ENCODE data around the gene BSDC1.

DNA sequence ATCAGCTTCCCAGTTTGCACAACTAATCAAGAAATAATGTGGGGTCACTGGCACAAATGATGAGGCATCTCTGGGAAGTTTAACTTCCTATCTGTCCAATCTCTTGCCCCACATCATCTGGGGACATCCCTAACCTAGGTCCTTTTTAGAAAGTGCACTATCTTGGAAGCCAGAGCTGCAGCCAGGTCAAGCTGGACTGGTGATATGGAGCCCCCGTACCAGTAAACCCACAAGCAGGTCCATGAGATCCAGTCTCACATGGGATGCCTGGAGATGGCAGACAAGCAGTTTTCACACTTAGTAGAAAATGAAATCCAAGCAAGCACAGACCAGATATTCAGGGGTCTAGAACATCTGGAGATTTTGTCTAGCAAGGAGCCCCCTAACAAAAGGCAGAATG is 27.5 kb upstream of the BSDC1 start:
- TF ChIP-seq, protein P1, sequence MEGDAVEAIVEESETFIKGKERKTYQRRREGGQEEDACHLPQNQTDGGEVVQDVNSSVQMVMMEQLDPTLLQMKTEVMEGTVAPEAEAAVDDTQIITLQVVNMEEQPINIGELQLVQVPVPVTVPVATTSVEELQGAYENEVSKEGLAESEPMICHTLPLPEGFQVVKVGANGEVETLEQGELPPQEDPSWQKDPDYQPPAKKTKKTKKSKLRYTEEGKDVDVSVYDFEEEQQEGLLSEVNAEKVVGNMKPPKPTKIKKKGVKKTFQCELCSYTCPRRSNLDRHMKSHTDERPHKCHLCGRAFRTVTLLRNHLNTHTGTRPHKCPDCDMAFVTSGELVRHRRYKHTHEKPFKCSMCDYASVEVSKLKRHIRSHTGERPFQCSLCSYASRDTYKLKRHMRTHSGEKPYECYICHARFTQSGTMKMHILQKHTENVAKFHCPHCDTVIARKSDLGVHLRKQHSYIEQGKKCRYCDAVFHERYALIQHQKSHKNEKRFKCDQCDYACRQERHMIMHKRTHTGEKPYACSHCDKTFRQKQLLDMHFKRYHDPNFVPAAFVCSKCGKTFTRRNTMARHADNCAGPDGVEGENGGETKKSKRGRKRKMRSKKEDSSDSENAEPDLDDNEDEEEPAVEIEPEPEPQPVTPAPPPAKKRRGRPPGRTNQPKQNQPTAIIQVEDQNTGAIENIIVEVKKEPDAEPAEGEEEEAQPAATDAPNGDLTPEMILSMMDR (IDR thresholded peaks at IDR 0.05; ENCODE audit: insufficient read depth, low read depth, low read length), result no peak
- no peak for TF ChIP-seq EZH2 (IDR thresholded peaks at IDR 0.05; ENCODE audit: insufficient read depth, low read length)
